IPS DF 6.9 (cell line): Measurements from ENCODE around the gene STAC2.
A peak's percentile ranks its signal among the peaks of the same experiment; 100 is the strongest.

Source experiments
- DNase-seq: peaks from one replicate; pipeline ENCODE4 v3.0.0-alpha.2; 2013; ENCODE audit warnings: low read depth, low spot score
- H3K27ac ChIP-seq: one replicate; pipeline ENCODE4 v1.5.1; 2013; ENCODE audit warnings: low read length, control low read depth
- H3K27me3 ChIP-seq: 2 replicates; pipeline ENCODE4 v1.6.1; 2013; ENCODE audit warnings: mild to moderate bottlenecking, low read length; ENCODE audit not compliant: control insufficient read depth, insufficient read depth
- H3K36me3 ChIP-seq: 2 replicates; pipeline ENCODE4 v1.6.1; 2013; ENCODE audit warnings: low read length; ENCODE audit not compliant: control insufficient read depth, insufficient read depth
- H3K4me1 ChIP-seq: 2 replicates; pipeline ENCODE4 v1.6.1; 2013; ENCODE audit warnings: low read length; ENCODE audit not compliant: control insufficient read depth, insufficient read depth
- H3K4me3 ChIP-seq: 2 replicates; pipeline ENCODE4 v1.5.1; 2013; ENCODE audit warnings: mild to moderate bottlenecking, low read length
- H3K9me3 ChIP-seq: 2 replicates; pipeline ENCODE4 v1.6.1; 2013; ENCODE audit warnings: low read length, inconsistent platforms; ENCODE audit not compliant: control insufficient read depth, insufficient read depth
- WGBS: extraction: QIAGEN DNeasy Blood & Tissue Kit; methylation state at CpG from one replicate; pipeline ENCODE4 v1.1.7; 2013; ENCODE audit warnings: mixed read lengths, missing lambda C conversion rate; ENCODE audit not compliant: insufficient read length, insufficient coverage; 5-methylcytosine and 5-hydroxymethylcytosine counted together

The STAC2 gene

GRCh38 chr17:39244600-39245570, 19.1 kb upstream of the STAC2 start:
- Histone ChIP-seq H3K9me3 (no peaks in the 10 kb centered on the region), H3K27ac (no peak overlapping the region), H3K4me1 (peaks cover under 1% of the 10 kb centered on the region), H3K36me3 (no peaks in the 10 kb centered on the region), H3K27me3 (no peaks in the 10 kb centered on the region), H3K4me3 (no peak overlapping the region)
- DNase-seq: peak; percentile 94
- WGBS: no CpG with 5 or more reads among the region's 6 CpGs

- no peaks in the 10 kb centered on the region for H3K27me3 ChIP-seq
- H3K27ac ChIP-seq: no peak overlapping the region
- WGBS: no CpG with 5 or more reads among the region's 11 CpGs
- no peaks in the 10 kb centered on the region for H3K9me3 ChIP-seq
- DNase-seq: no peak
- no peaks in the 10 kb centered on the region for H3K36me3 ChIP-seq
- no peak overlapping the region for H3K4me3 ChIP-seq
- H3K4me1 ChIP-seq: peaks cover 2% of the 10 kb centered on the region
Observed at GRCh38 chr17:39244016-39244599, 18.4 kb upstream of the STAC2 start.

GRCh38 chr17:39243155-39243554, 17.4 kb upstream of the STAC2 start:
- peaks cover 2% of the 10 kb centered on the region for H3K4me1 ChIP-seq
- H3K27me3 ChIP-seq: no peaks in the 10 kb centered on the region
- no peak overlapping the region for H3K27ac ChIP-seq
- no peak for DNase-seq
- H3K4me3 ChIP-seq: no peak overlapping the region
- WGBS: no CpG with 5 or more reads among the region's 8 CpGs
- no peaks in the 10 kb centered on the region for H3K36me3 ChIP-seq
- no peaks in the 10 kb centered on the region for H3K9me3 ChIP-seq

GRCh38 chr17:39240631-39241030, 14.9 kb upstream of the STAC2 start:
- Histone ChIP-seq H3K27me3 (no peaks in the 10 kb centered on the region), H3K4me3 (no peak overlapping the region), H3K36me3 (no peaks in the 10 kb centered on the region), H3K4me1 (peaks cover 2% of the 10 kb centered on the region), H3K9me3 (no peaks in the 10 kb centered on the region), H3K27ac (no peak overlapping the region)
- DNase-seq: no peak
- no CpG with 5 or more reads among the region's 5 CpGs for WGBS

GRCh38 chr17:39239640-39240314, 14.0 kb upstream of the STAC2 start:
- Histone ChIP-seq H3K27me3 (no peaks in the 10 kb centered on the region), H3K4me1 (peaks cover 2% of the 10 kb centered on the region), H3K27ac (no peak overlapping the region), H3K4me3 (no peak overlapping the region), H3K9me3 (no peaks in the 10 kb centered on the region), H3K36me3 (no peaks in the 10 kb centered on the region)
- WGBS: no CpG with 5 or more reads among the region's 16 CpGs
- peak; percentile 82 for DNase-seq

- no peak overlapping the region for H3K27ac ChIP-seq
- peaks cover 2% of the 10 kb centered on the region for H3K4me1 ChIP-seq
- H3K27me3 ChIP-seq: no peaks in the 10 kb centered on the region
- no peaks in the 10 kb centered on the region for H3K36me3 ChIP-seq
- DNase-seq: no peak
- H3K4me3 ChIP-seq: no peak overlapping the region
- no peaks in the 10 kb centered on the region for H3K9me3 ChIP-seq
- WGBS: no CpG with 5 or more reads among the region's 15 CpGs
Observed at GRCh38 chr17:39238311-39238972, 12.7 kb upstream of the STAC2 start.

- no peak for DNase-seq
- Histone ChIP-seq H3K27me3 (no peaks in the 10 kb centered on the region), H3K4me1 (peaks cover 2% of the 10 kb centered on the region), H3K4me3 (no peak overlapping the region), H3K36me3 (no peaks in the 10 kb centered on the region), H3K9me3 (no peaks in the 10 kb centered on the region), H3K27ac (no peak overlapping the region)
- WGBS: no CpG with 5 or more reads among the region's 7 CpGs
Observed at GRCh38 chr17:39237586-39237985, 11.8 kb upstream of the STAC2 start.

- no peak overlapping the region for H3K27ac ChIP-seq
- no peaks in the 10 kb centered on the region for H3K9me3 ChIP-seq
- no peaks in the 10 kb centered on the region for H3K36me3 ChIP-seq
- peaks cover 2% of the 10 kb centered on the region for H3K4me1 ChIP-seq
- no peak overlapping the region for H3K4me3 ChIP-seq
- no peaks in the 10 kb centered on the region for H3K27me3 ChIP-seq
- DNase-seq: no peak
- WGBS: no CpG with 5 or more reads among the region's 6 CpGs
Observed at GRCh38 chr17:39236981-39237441, 11.3 kb upstream of the STAC2 start.

GRCh38 chr17:39236450-39236927, 10.7 kb upstream of the STAC2 start:
- Histone ChIP-seq H3K4me1 (peaks cover 2% of the 10 kb centered on the region), H3K9me3 (no peaks in the 10 kb centered on the region), H3K4me3 (no peak overlapping the region), H3K27me3 (no peaks in the 10 kb centered on the region), H3K36me3 (no peaks in the 10 kb centered on the region), H3K27ac (no peak overlapping the region)
- DNase-seq: no peak
- WGBS: no CpG with 5 or more reads among the region's 5 CpGs
